Vagina (tissue), 2 donors: Measurements from ENCODE around the gene LDB2. TPM values are rescaled to one million over a fixed set of nuclear protein-coding genes. Genes with fewer than 3 reads are reported as not detected.

ENCODE experiments used
- DNase-seq, 2 donors: peaks; one replicate each; pipeline ENCODE4 v3.0.0-alpha.2; 2017; ENCODE audit errors: extremely low spot score in 2 of 2
- H3K27ac ChIP-seq: fragments of 200-600 bp; sonication (generic); one replicate; pipeline ENCODE4 v1.5.1; 2019
- H3K27me3 ChIP-seq: fragments of 200-600 bp; sonication (generic); one replicate; pipeline ENCODE4 v1.5.1; 2019
- H3K36me3 ChIP-seq, 2 donors: fragments of 200-600 bp; sonication (generic); one replicate each; pipeline ENCODE4 v1.5.1; 2017 to 2019
- H3K4me1 ChIP-seq: fragments of 200-600 bp; sonication (generic); one replicate; pipeline ENCODE4 v1.5.1; 2019
- H3K4me3 ChIP-seq, 2 donors: fragments of 200-600 bp; sonication (generic); 1 replicate in 1 of 2; 2 replicates in 1 of 2; pipeline ENCODE4 v1.5.1; 2016 to 2019
- H3K9me3 ChIP-seq: fragments of 200-600 bp; sonication (generic); one replicate; pipeline ENCODE4 v1.5.1; 2019
- CTCF ChIP-seq, 3 experiments: fragments of 450-650 bp in 2 of 3; fragments of 200-600 bp in 1 of 3; sonication (generic) in 1 of 3; IDR thresholded peaks; one replicate each; pipeline ENCODE4 v1.5.1; 2017 to 2019; ENCODE audit warnings: antibody characterized with exemption in 3 of 3, mild to moderate bottlenecking in 2 of 3, moderate library complexity in 2 of 3
- POLR2A ChIP-seq, 2 donors: fragments of 450-650 bp; IDR thresholded peaks; one replicate each; pipeline ENCODE4 v1.6.1; 2017; ENCODE audit warnings: antibody characterized with exemption in 2 of 2, mild to moderate bottlenecking in 2 of 2, moderate library complexity in 2 of 2
- POLR2AphosphoS5 ChIP-seq, 2 donors: sonication (generic); formaldehyde crosslinking; IDR thresholded peaks; one replicate each; pipeline ENCODE4 v1.9.0; 2017; ENCODE audit warnings: antibody characterized with exemption in 2 of 2, mild to moderate bottlenecking in 2 of 2, low read depth in 1 of 2; ENCODE audit not compliant: insufficient read depth in 1 of 2
- intact Hi-C: fragments of 100-400 bp; cut with DNase I; formaldehyde crosslinking; loops from one replicate; pipeline ENCODE4 v1.15.1; 2023
- total RNA-seq: library from RNA; depleted of rRNA; stranded (reverse); fragments of >200 nt; gene quantifications from one replicate; pipeline ENCODE4 v1.2.3, GENCODE V29; 2016

Gene LDB2
- total RNA-seq, 1 donor from 2014 or later = 70.0 TPM

DNA sequence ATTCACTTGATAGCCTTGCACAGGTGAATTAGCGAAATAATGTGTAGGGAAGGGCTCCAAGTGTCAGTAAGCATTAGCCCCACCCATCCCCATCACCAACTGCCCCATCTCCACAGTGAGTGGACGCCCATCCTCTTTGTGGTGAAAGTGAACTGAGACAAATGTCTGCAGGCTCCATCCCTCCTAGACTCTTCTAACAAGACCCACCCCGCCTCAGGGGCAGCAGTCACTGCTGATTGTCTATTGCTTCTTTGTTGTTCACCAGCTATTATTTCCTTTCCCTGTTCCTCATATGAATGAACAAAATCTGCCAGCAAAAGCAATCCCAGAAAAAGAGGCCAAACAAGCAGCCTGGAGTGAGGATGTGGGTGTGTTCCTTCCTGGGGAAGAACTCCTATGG lies 96.4 kb downstream of the LDB2 start:
- H3K4me3 ChIP-seq = no peak overlapping the region
- H3K36me3 ChIP-seq = no peaks in the 10 kb centered on the region
- no peaks in the 10 kb centered on the region for H3K9me3 ChIP-seq
- no peak overlapping the region for H3K27ac ChIP-seq
- no peaks in the 10 kb centered on the region for H3K27me3 ChIP-seq
- intact Hi-C loops = no loop called here
- no peak for TF ChIP-seq POLR2AphosphoS5 (IDR thresholded peaks at IDR 0.05; ENCODE audit: insufficient read depth in 1 of 2, low read depth in 1 of 2)
- TF ChIP-seq CTCF (IDR thresholded peaks at IDR 0.05) = no peak
- no peak for TF ChIP-seq POLR2A (IDR thresholded peaks at IDR 0.05)
- H3K4me1 ChIP-seq = no peaks in the 10 kb centered on the region
- DNase-seq = no peak

GRCh38 chr4:16801356-16801755 lies 97.1 kb downstream of the LDB2 start:
- Histone ChIP-seq H3K4me1 (no peaks in the 10 kb centered on the region), H3K27me3 (no peaks in the 10 kb centered on the region), H3K4me3 (no peak overlapping the region), H3K27ac (no peak overlapping the region), H3K9me3 (no peaks in the 10 kb centered on the region), H3K36me3 (no peaks in the 10 kb centered on the region)
- intact Hi-C loops = no loop called here
- no peak for TF ChIP-seq POLR2A (IDR thresholded peaks at IDR 0.05)
- no peak for TF ChIP-seq CTCF (IDR thresholded peaks at IDR 0.05)
- TF ChIP-seq POLR2AphosphoS5 (IDR thresholded peaks at IDR 0.05; ENCODE audit: insufficient read depth in 1 of 2, low read depth in 1 of 2) = no peak
- DNase-seq = no peak

- intact Hi-C loops = no loop called here
- Histone ChIP-seq H3K27ac (no peak overlapping the region), H3K36me3 (no peaks in the 10 kb centered on the region), H3K27me3 (no peaks in the 10 kb centered on the region), H3K9me3 (no peaks in the 10 kb centered on the region), H3K4me1 (no peaks in the 10 kb centered on the region), H3K4me3 (no peak overlapping the region)
- no peak for TF ChIP-seq POLR2A (IDR thresholded peaks at IDR 0.05)
- peak in 2 of 3 experiments; percentile 24 to 66 for TF ChIP-seq CTCF (IDR thresholded peaks at IDR 0.05)
- no peak for TF ChIP-seq POLR2AphosphoS5 (IDR thresholded peaks at IDR 0.05; ENCODE audit: insufficient read depth in 1 of 2, low read depth in 1 of 2)
- DNase-seq = no peak
Observed at GRCh38 chr4:16794816-16795445, 103.5 kb downstream of the LDB2 start.

DNA sequence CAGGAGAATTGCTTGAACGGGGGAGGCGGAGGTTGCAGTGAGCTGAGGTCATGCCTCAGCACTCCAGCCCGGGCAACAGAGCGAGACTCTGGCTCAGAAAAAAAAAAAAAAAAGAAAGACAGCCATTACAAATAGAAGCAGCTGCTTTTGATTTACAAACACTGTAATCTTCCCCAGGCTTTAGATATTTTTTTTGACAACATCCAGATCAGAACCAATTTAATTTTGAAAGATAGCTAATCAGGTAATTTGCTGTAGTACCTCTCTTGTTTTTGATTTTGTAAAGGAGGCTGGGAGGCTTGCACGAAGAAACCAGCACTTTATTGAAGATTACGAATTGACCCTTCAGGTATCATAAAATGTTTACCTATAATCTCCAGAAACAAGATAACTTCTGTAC lies 107.0 kb downstream of the LDB2 start:
- TF ChIP-seq POLR2AphosphoS5 (IDR thresholded peaks at IDR 0.05; ENCODE audit: insufficient read depth in 1 of 2, low read depth in 1 of 2) = no peak
- TF ChIP-seq CTCF (IDR thresholded peaks at IDR 0.05) = no peak
- TF ChIP-seq POLR2A (IDR thresholded peaks at IDR 0.05) = no peak
- no peak for DNase-seq
- H3K27ac ChIP-seq = no peak overlapping the region
- no peaks in the 10 kb centered on the region for H3K36me3 ChIP-seq
- no peak overlapping the region for H3K4me3 ChIP-seq
- no peaks in the 10 kb centered on the region for H3K9me3 ChIP-seq
- H3K4me1 ChIP-seq = no peaks in the 10 kb centered on the region
- H3K27me3 ChIP-seq = no peaks in the 10 kb centered on the region
- intact Hi-C loops = no loop called here

DNA sequence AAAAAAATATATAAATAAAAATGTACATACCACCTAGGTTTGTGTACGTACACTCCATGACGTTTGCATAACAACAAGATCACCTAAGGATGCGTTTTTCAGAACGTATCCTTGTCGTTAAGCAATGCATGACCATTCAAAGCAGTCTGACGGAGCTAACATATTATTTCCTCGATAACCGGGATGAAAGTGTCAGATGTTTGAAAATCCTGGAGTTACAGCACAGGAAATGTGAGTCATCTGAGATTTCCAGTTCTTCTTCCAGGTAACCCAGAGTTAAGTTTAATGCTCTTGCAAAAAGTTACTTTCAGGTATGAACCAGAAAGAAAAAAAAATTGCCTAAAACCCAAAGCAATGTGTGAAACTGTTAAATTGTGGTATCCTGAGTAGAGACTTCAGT lies 107.9 kb downstream of the LDB2 start:
- no peak overlapping the region for H3K27ac ChIP-seq
- DNase-seq = no peak
- TF ChIP-seq CTCF (IDR thresholded peaks at IDR 0.05) = no peak
- no peak for TF ChIP-seq POLR2A (IDR thresholded peaks at IDR 0.05)
- no peak for TF ChIP-seq POLR2AphosphoS5 (IDR thresholded peaks at IDR 0.05; ENCODE audit: insufficient read depth in 1 of 2, low read depth in 1 of 2)
- no peaks in the 10 kb centered on the region for H3K9me3 ChIP-seq
- no peaks in the 10 kb centered on the region for H3K4me1 ChIP-seq
- no peaks in the 10 kb centered on the region for H3K27me3 ChIP-seq
- H3K36me3 ChIP-seq = no peaks in the 10 kb centered on the region
- no peak overlapping the region for H3K4me3 ChIP-seq
- intact Hi-C loops = no loop called here
